Measurements from ENCODE around the gene LASP1. TPM values are rescaled to one million over a fixed set of nuclear protein-coding genes. Genes with fewer than 3 reads are reported as not detected.

Gene LASP1
- total RNA-seq, 1 experiment from 2014 or later = 362 TPM

Other genes with a start within 250 kb of the LASP1 start
- 2.6 and 2.7 TPM in 2 replicates for gene EPOP, start 195.1 kb upstream of the LASP1 start, total RNA-seq (2014; rRNA removed)
- gene MLLT6, start 164.8 kb upstream of the LASP1 start, total RNA-seq (2014; rRNA removed) = 21.4 and 26.8 TPM in 2 replicates
- gene CISD3, start 139.7 kb upstream of the LASP1 start, total RNA-seq (2014; rRNA removed) = 7.4 and 9.9 TPM in 2 replicates
- gene PCGF2, start 121.7 kb upstream of the LASP1 start, total RNA-seq (2014; rRNA removed) = 6.4 and 7.7 TPM in 2 replicates
- gene PSMB3, start 117.3 kb upstream of the LASP1 start, total RNA-seq (2014; rRNA removed) = 233 and 303 TPM in 2 replicates
- 65.9 and 68.3 TPM in 2 replicates for gene PIP4K2B, start 70.5 kb upstream of the LASP1 start, total RNA-seq (2014; rRNA removed)
- 9.5 and 10.1 TPM in 2 replicates for gene CWC25, start 44.7 kb upstream of the LASP1 start, total RNA-seq (2014; rRNA removed)
- gene RPL23, start 16.3 kb upstream of the LASP1 start, total RNA-seq (2014; rRNA removed) = 945 and 978 TPM in 2 replicates
- gene FBXO47, start 97.3 kb downstream of the LASP1 start, total RNA-seq (2014; rRNA removed) = not detected in 2 replicates